LNCaP clone FGC (cell line): ENCODE measurements around the gene DYSF.

Experiments
- DNase-seq: peaks from one replicate; pipeline ENCODE4 v3.0.0-alpha.2; 2011; ENCODE audit warnings: low read depth
- H3K4me3 ChIP-seq: 2 replicates; pipeline ENCODE4 v1.5.1; 2011; ENCODE audit warnings: mild to moderate bottlenecking, low read depth, low read length, control low read depth
- CTCF ChIP-seq: IDR thresholded peaks from 2 replicates; pipeline ENCODE4 v1.5.1; 2012; ENCODE audit warnings: mild to moderate bottlenecking; ENCODE audit not compliant: control insufficient read depth, insufficient read depth; ENCODE audit errors: extremely low read depth

DYSF gene

GRCh38 chr2:71629771-71630453 lies 176.6 kb downstream of the DYSF start:
- no peak for TF ChIP-seq CTCF
- H3K4me3 ChIP-seq = no peak overlapping the region
- DNase-seq = no peak

DNA sequence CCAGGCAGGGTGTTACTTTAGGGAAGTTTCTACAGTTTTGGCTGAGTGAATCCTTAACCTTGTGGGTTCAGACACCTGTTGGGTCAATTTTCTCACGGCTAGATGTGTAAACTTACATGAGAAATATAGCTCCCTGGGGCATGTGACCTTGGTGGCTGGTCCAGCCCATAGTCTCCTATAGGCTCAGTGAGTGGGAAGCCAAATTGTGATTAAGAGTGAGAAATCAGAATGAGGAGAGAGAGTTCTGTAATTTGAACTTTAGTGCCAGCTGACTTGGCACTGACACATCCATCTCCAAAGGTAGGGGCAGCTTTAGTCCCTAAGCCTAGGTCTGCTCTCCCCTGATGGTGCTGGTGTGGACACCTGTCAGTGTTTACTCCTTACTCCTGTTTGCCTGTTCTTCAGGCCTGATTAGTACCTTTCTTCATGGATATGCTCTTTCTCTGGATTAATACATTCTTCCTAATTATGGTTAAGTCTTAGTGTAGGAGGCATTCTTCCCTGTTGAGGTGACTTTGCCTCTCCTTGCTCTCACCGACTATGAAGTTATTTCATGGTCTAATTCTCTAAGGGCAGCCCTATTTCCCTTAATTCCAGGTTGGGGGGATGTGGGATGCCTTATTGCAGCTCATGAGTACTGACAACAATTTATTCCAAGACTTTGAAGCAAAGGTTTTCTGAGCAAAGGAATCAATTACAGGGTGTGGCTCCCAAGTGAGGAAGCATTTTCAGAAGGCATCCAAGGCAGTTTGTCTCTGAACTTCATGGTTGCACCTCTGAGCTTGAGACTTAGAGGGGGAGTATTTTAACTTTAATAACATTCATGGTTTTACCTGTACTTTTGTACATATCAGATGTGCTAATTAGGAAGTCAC lies 177.3 kb downstream of the DYSF start:
- DNase-seq = no peak
- H3K4me3 ChIP-seq = no peak overlapping the region
- TF ChIP-seq CTCF = no peak

DNA sequence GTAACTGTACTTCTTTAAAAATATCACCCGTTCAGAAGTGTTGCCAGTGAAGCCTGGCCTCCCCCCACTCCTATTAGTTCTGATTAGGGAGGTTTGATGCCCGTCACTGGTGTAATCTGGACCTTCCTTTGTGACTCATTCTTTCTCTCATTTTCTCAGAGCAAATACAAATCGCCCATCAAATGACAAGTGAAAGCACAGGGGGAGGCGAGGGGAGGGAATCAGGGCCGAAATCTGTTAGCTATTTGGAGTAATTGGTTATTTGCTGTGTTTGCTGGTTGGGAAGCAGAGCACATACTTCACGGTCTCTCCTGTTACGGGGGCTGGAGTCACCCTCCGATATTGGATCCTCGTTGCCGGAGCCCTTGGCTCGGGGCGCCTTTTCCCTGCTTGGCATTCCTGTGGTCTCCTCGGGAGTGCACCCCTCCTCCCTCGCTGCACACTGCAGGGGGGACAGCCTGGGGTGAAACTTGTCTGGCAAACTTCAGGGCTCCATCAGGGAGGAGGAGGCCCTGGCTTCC lies 178.1 kb downstream of the DYSF start:
- no peak overlapping the region for H3K4me3 ChIP-seq
- TF ChIP-seq CTCF = no peak
- DNase-seq = no peak

GRCh38 chr2:71633086-71633485 lies 179.7 kb downstream of the DYSF start:
- no peak overlapping the region for H3K4me3 ChIP-seq
- TF ChIP-seq CTCF = no peak
- DNase-seq = no peak

DNA sequence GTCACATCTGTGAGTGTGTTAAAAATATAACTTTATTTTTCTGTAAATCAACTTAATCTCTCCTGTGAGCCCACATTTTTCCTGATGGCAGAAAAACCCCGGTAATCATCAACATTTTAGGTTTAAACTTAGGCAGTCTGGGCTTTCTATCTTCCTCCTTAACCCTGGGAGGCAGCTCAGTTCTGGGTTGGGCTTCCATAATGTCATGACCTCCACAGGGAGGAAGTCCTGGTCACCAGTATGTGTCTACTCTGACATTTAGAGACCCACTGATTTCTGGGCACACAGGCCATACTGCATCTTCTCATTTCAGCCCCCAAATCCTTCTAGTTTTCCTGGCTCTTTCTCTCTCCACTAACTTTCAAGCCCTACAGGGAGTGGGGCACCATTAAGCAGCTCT lies 181.2 kb downstream of the DYSF start:
- no peak for TF ChIP-seq CTCF
- no peak overlapping the region for H3K4me3 ChIP-seq
- DNase-seq = no peak

GRCh38 chr2:71635798-71636197 lies 182.4 kb downstream of the DYSF start:
- no peak overlapping the region for H3K4me3 ChIP-seq
- no peak for DNase-seq
- no peak for TF ChIP-seq CTCF
